K562 (cell line): ENCODE data around the gene KRTAP10-4. TPM values are rescaled to one million over a fixed set of nuclear protein-coding genes. Genes with fewer than 3 reads are reported as not detected.

Experiments
- polyA plus RNA-seq, 8 experiments: library from polyadenylated mRNA; depleted of rRNA in 4 of 8; stranded (reverse) in 5 of 8; unstranded in 3 of 8; fragments of >200 nt; fragmentation: Nextera tagmentation in 2 of 8; fragmentation: Illumina TruSeq in 1 of 8; extraction: Ambion mirVana in 2 of 8; extraction: Trizol in 1 of 8; gene quantifications; 2 replicates each; pipeline versions ENCODE4 v1.2.1 to v1.2.3, GENCODE V29; 2011 to 2014; ENCODE audit warnings: inconsistent platforms in 1 of 8, missing spikeins in 1 of 8
- total RNA-seq, 7 experiments: library from RNA; depleted of rRNA in 6 of 7; stranded (reverse); fragments of >200 nt in 6 of 7; fragmentation: Illumina TruSeq in 2 of 7; extraction: Trizol in 2 of 7; gene quantifications; 2 replicates each; pipeline versions ENCODE4 v1.2.1 to v1.2.3, GENCODE V29; 2011 to 2021; ENCODE audit warnings: low replicate concordance in 1 of 7
- TF ChIP-seq, protein P1 (sequence below), 2 experiments: fragments of 450-650 bp in 1 of 2; sonication (generic) in 1 of 2; formaldehyde crosslinking in 1 of 2; IDR thresholded peaks; 2 replicates each; pipeline versions ENCODE4 v1.7.1 to v1.9.0; 2016 to 2022; ENCODE audit warnings: inconsistent platforms in 1 of 2, mild to moderate bottlenecking in 1 of 2, missing genetic modification reagents in 1 of 2
- TF ChIP-seq, protein P2 (sequence below): fragments of 450-650 bp; IDR thresholded peaks from 2 replicates; pipeline ENCODE4 v1.6.1; 2016; ENCODE audit warnings: low read depth
- TF ChIP-seq, protein P3 (sequence below), 2 experiments: fragments of 450-650 bp; conservative IDR thresholded peaks; 2 replicates each; pipeline ENCODE4 v1.6.1; 2017; ENCODE audit warnings: mild to moderate bottlenecking in 2 of 2, moderate library complexity in 2 of 2

KRTAP10-4 gene
- total and polyA plus RNA-seq, 9 of the 15 experiments (the other 6 are each of a cell fraction or from before 2014, with no cell fraction given) = not detected

DNA sequence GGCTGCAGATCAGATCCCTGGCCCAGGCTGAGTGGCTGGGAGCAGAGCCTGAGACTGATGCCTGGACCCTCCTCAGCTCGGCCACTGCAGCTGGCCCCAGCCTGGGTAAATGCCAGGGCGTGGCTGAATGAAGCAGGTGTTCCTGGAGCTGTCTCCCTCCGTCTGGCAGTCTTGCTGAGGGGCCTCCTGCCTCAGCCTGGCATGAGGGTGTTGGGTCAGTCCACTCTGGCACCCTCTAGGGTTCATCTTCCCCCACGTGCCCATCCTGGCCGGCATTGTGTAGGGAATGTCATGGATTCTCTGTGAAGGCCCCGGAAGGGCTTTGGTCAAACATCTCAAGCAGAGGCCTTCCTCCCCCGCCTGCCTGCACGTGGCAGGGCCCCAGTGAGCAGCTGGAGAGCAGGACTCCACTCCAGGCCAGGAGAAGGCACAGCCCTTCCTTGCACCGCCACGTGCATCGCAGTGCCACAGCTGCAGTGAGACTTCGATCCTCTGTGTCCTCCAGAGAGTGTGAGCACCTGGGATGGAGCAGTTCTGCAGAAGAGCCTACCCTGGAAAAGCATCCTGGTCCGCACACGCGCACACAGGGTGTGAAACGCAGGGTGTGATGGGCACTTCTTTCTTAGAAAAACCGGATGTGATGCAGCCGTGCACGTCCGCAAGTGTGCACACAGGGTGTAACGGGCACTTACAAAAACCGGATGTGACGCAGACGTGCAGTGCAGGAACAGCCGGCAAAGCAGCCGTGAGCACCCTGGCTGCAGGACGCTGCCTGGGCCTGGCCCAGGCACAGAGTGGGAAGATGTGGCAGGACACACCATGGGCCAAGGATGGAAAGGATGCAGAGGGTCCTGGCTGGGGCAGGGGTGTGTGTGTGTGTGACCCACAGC lies 4.6 kb upstream of the KRTAP10-4 start (continued):
- TF ChIP-seq, protein P1, sequence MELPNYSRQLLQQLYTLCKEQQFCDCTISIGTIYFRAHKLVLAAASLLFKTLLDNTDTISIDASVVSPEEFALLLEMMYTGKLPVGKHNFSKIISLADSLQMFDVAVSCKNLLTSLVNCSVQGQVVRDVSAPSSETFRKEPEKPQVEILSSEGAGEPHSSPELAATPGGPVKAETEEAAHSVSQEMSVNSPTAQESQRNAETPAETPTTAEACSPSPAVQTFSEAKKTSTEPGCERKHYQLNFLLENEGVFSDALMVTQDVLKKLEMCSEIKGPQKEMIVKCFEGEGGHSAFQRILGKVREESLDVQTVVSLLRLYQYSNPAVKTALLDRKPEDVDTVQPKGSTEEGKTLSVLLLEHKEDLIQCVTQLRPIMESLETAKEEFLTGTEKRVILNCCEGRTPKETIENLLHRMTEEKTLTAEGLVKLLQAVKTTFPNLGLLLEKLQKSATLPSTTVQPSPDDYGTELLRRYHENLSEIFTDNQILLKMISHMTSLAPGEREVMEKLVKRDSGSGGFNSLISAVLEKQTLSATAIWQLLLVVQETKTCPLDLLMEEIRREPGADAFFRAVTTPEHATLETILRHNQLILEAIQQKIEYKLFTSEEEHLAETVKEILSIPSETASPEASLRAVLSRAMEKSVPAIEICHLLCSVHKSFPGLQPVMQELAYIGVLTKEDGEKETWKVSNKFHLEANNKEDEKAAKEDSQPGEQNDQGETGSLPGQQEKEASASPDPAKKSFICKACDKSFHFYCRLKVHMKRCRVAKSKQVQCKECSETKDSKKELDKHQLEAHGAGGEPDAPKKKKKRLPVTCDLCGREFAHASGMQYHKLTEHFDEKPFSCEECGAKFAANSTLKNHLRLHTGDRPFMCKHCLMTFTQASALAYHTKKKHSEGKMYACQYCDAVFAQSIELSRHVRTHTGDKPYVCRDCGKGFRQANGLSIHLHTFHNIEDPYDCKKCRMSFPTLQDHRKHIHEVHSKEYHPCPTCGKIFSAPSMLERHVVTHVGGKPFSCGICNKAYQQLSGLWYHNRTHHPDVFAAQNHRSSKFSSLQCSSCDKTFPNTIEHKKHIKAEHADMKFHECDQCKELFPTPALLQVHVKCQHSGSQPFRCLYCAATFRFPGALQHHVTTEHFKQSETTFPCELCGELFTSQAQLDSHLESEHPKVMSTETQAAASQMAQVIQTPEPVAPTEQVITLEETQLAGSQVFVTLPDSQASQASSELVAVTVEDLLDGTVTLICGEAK (IDR thresholded peaks at IDR 0.05) = peak; percentile 86
- TF ChIP-seq, protein P1 (CRISPR knock-in tag; IDR thresholded peaks at IDR 0.05) = no peak
- TF ChIP-seq, protein P2, sequence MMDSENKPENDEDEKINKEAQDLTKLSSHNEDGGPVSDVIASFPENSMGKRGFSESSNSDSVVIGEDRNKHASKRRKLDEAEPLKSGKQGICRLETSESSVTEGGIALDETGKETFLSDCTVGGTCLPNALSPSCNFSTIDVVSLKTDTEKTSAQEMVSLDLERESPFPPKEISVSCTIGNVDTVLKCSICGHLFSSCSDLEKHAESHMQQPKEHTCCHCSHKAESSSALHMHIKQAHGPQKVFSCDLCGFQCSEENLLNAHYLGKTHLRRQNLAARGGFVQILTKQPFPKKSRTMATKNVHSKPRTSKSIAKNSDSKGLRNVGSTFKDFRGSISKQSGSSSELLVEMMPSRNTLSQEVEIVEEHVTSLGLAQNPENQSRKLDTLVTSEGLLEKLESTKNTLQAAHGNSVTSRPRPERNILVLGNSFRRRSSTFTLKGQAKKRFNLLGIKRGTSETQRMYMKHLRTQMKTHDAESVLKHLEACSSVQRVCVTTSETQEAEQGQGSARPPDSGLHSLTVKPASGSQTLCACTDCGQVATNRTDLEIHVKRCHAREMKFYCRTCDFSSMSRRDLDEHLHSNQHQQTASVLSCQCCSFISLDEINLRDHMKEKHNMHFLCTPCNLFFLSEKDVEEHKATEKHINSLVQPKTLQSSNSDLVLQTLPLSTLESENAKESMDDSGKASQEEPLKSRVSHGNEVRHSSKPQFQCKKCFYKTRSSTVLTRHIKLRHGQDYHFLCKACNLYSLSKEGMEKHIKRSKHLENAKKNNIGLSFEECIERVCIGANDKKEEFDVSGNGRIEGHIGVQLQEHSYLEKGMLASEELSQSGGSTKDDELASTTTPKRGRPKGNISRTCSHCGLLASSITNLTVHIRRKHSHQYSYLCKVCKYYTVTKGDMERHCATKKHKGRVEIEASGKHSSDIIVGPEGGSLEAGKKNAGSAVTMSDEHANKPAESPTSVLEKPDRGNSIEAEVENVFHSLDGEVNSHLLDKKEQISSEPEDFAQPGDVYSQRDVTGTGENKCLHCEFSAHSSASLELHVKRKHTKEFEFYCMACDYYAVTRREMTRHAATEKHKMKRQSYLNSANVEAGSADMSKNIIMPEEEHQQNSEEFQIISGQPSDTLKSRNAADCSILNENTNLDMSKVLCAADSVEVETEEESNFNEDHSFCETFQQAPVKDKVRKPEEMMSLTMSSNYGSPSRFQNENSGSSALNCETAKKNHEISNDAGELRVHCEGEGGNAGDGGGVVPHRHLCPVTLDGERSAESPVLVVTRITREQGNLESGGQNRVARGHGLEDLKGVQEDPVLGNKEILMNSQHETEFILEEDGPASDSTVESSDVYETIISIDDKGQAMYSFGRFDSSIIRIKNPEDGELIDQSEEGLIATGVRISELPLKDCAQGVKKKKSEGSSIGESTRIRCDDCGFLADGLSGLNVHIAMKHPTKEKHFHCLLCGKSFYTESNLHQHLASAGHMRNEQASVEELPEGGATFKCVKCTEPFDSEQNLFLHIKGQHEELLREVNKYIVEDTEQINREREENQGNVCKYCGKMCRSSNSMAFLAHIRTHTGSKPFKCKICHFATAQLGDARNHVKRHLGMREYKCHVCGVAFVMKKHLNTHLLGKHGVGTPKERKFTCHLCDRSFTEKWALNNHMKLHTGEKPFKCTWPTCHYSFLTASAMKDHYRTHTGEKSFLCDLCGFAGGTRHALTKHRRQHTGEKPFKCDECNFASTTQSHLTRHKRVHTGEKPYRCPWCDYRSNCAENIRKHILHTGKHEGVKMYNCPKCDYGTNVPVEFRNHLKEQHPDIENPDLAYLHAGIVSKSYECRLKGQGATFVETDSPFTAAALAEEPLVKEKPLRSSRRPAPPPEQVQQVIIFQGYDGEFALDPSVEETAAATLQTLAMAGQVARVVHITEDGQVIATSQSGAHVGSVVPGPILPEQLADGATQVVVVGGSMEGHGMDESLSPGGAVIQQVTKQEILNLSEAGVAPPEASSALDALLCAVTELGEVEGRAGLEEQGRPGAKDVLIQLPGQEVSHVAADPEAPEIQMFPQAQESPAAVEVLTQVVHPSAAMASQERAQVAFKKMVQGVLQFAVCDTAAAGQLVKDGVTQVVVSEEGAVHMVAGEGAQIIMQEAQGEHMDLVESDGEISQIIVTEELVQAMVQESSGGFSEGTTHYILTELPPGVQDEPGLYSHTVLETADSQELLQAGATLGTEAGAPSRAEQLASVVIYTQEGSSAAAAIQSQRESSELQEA = no peak
- TF ChIP-seq, protein P3, sequence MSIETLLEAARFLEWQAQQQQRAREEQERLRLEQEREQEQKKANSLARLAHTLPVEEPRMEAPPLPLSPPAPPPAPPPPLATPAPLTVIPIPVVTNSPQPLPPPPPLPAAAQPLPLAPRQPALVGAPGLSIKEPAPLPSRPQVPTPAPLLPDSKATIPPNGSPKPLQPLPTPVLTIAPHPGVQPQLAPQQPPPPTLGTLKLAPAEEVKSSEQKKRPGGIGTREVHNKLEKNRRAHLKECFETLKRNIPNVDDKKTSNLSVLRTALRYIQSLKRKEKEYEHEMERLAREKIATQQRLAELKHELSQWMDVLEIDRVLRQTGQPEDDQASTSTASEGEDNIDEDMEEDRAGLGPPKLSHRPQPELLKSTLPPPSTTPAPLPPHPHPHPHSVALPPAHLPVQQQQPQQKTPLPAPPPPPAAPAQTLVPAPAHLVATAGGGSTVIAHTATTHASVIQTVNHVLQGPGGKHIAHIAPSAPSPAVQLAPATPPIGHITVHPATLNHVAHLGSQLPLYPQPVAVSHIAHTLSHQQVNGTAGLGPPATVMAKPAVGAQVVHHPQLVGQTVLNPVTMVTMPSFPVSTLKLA (conservative IDR thresholded peaks at IDR 0.05) = 0 out of 4 replicates have a peak, but pooled peaks of 1 of the 2 experiments have one; percentile 17
